Nephron progenitor cell (in vitro differentiated cells): ENCODE data around the gene SYT12.
A peak's percentile ranks its signal among the peaks of the same experiment; 100 is the strongest.

Source experiments
- DNase-seq: peaks from one replicate; pipeline ENCODE4 v3.0.0; 2021
- H3K27ac Mint-ChIP-seq: 2 replicates; pipeline ENCODE4 v1.8.0; 2021; ENCODE audit warnings: mild to moderate bottlenecking, moderate library complexity, mixed read lengths
- H3K27me3 Mint-ChIP-seq: 2 replicates; pipeline ENCODE4 v1.8.0; 2021; ENCODE audit warnings: mild to moderate bottlenecking, low read depth, mixed read lengths; ENCODE audit not compliant: poor library complexity
- H3K36me3 Mint-ChIP-seq: 2 replicates; pipeline ENCODE4 v1.8.0; 2021; ENCODE audit warnings: low read depth, mixed read lengths
- H3K4me1 Mint-ChIP-seq: 2 replicates; pipeline ENCODE4 v1.8.0; 2021; ENCODE audit warnings: mixed read lengths
- H3K4me3 Mint-ChIP-seq: 2 replicates; pipeline ENCODE4 v1.8.0; 2021; ENCODE audit warnings: mild to moderate bottlenecking, moderate library complexity, mixed read lengths
- H3K9me3 Mint-ChIP-seq: 2 replicates; pipeline ENCODE4 v1.8.0; 2021; ENCODE audit warnings: mild to moderate bottlenecking, moderate library complexity, mixed read lengths
- CTCF ChIP-seq: fragments of 200-600 bp; sonication (generic); IDR thresholded peaks from 2 replicates; pipeline ENCODE4 v1.5.0; 2021; ENCODE audit warnings: antibody characterized with exemption

The SYT12 gene

GRCh38 chr11:67048515-67049130, 25.7 kb downstream of the SYT12 start:
- no peak for DNase-seq
- Mint-ChIP-seq H3K4me3 (no peak overlapping the region), H3K36me3 (no peaks in the 10 kb centered on the region), H3K9me3 (no peaks in the 10 kb centered on the region), H3K4me1 (peaks cover 18% of the 10 kb centered on the region), H3K27ac (peak overlapping the region; percentile 74), H3K27me3 (peaks cover 17% of the 10 kb centered on the region)
- TF ChIP-seq CTCF = no peak

- no peaks in the 10 kb centered on the region for H3K9me3 Mint-ChIP-seq
- H3K4me3 Mint-ChIP-seq = no peak overlapping the region
- no peak for DNase-seq
- peaks cover 14% of the 10 kb centered on the region for H3K27me3 Mint-ChIP-seq
- H3K27ac Mint-ChIP-seq = no peak overlapping the region
- peaks cover 26% of the 10 kb centered on the region for H3K4me1 Mint-ChIP-seq
- TF ChIP-seq CTCF = no peak
- H3K36me3 Mint-ChIP-seq = no peaks in the 10 kb centered on the region
Observed at GRCh38 chr11:67050139-67050538, 27.2 kb downstream of the SYT12 start.

GRCh38 chr11:67051180-67051893, 28.4 kb downstream of the SYT12 start:
- no peak for TF ChIP-seq CTCF

GRCh38 chr11:67051945-67052488, 29.1 kb downstream of the SYT12 start:
- Mint-ChIP-seq H3K27me3 (peaks cover 16% of the 10 kb centered on the region), H3K9me3 (no peaks in the 10 kb centered on the region), H3K4me1 (peaks cover 41% of the 10 kb centered on the region), H3K36me3 (no peaks in the 10 kb centered on the region), H3K27ac (no peak overlapping the region), H3K4me3 (no peak overlapping the region)
- DNase-seq = no peak
- no peak for TF ChIP-seq CTCF

More at GRCh38 chr11:67051180-67051893, 28.4 kb downstream of the SYT12 start:
- peaks cover 11% of the 10 kb centered on the region for H3K27me3 Mint-ChIP-seq
- H3K4me1 Mint-ChIP-seq = peaks cover 38% of the 10 kb centered on the region
- H3K27ac Mint-ChIP-seq = no peak overlapping the region
- no peaks in the 10 kb centered on the region for H3K36me3 Mint-ChIP-seq
- no peaks in the 10 kb centered on the region for H3K9me3 Mint-ChIP-seq
- H3K4me3 Mint-ChIP-seq = no peak overlapping the region
- DNase-seq = no peak

GRCh38 chr11:67052891-67053290, 30.0 kb downstream of the SYT12 start:
- no peaks in the 10 kb centered on the region for H3K9me3 Mint-ChIP-seq
- DNase-seq = no peak
- peaks cover 41% of the 10 kb centered on the region for H3K4me1 Mint-ChIP-seq
- peaks cover 25% of the 10 kb centered on the region for H3K27me3 Mint-ChIP-seq
- no peak overlapping the region for H3K27ac Mint-ChIP-seq
- TF ChIP-seq CTCF = no peak
- H3K36me3 Mint-ChIP-seq = no peaks in the 10 kb centered on the region
- no peak overlapping the region for H3K4me3 Mint-ChIP-seq
